ENCODE data around the gene NREP. TPM values are rescaled to one million over a fixed set of nuclear protein-coding genes. Genes with fewer than 3 reads are reported as not detected.

The NREP gene
- total and polyA plus RNA-seq, 2 donors (not counting 3 experiments of a cell fraction or from before 2014, with no cell fraction given) = 96.7 to 112 TPM

- TF ChIP-seq POLR2A (IDR thresholded peaks at IDR 0.05; ENCODE audit: low read depth, low read length) (no peak), CTCF (IDR thresholded peaks at IDR 0.05; ENCODE audit: extremely low read depth in 1 of 2, insufficient read depth in 1 of 2, low read depth in 1 of 2, low read length in 2 of 2) (no peak), GATA2 (IDR thresholded peaks at IDR 0.05; ENCODE audit: insufficient read depth, insufficient read length, low read depth, low read length) (peak; percentile 37), FOS (IDR thresholded peaks at IDR 0.05; ENCODE audit: borderline replicate concordance, insufficient read depth, low read length) (peak; percentile 7), EZH2 (IDR thresholded peaks at IDR 0.05; ENCODE audit: borderline replicate concordance, low read depth, low read length, severe bottlenecking) (no peak), POLR2AphosphoS5 (IDR thresholded peaks at IDR 0.05; ENCODE audit: insufficient read depth, low read depth, low read length) (no peak)
- H3K4me1 ChIP-seq (ENCODE audit: control insufficient read depth, extremely low read depth, insufficient read depth, low read length) = peaks cover 12% of the 10 kb centered on the region
- intact Hi-C loops (cut with micrococcal nuclease) (no loop called here), dilution Hi-C loops (cut with MboI; ENCODE audit: extremely low pct_ligation_motif_present, low sequenced_read_pairs) (no loop called here)
- ChIA-PET CTCF (interaction anchor here (1.8 to 2.3 kb wide), 3 partner anchors 13 to 162 kb away, joined by 6 to 12 read pairs (median 10); no protein-coding TSS in a partner anchor), POLR2A (no interaction called here)
- H3K4me3 ChIP-seq (replicated peaks in 1 of 3; ENCODE audit: insufficient read depth in 1 of 3, low read depth in 1 of 3, low read length in 3 of 3) = no peak overlapping the region
- FAIRE-seq = no peak
- no TSS peak for BruUV-seq (replicated peaks)
- H3K27ac ChIP-seq (ENCODE audit: insufficient read depth, low read depth, low read length) = no peak overlapping the region
- H3K4me2 ChIP-seq (ENCODE audit: insufficient read depth, low read length) = no peak overlapping the region
- DNase-seq (ENCODE audit: low read depth, low spot score) = no peak
- no peaks in the 10 kb centered on the region for H4K20me1 ChIP-seq (replicated peaks; ENCODE audit: control insufficient read depth, extremely low read depth, insufficient read depth, low read length)
- H3K36me3 ChIP-seq (ENCODE audit: control insufficient read depth in 2 of 2, extremely low read depth in 1 of 2, insufficient read depth in 2 of 2, low read length in 2 of 2) = no peaks in the 10 kb centered on the region
- no peaks in the 10 kb centered on the region for H3K9me1 ChIP-seq (replicated peaks; ENCODE audit: control insufficient read depth, extremely low read depth, insufficient read depth, low read length)
- H2AFZ ChIP-seq (ENCODE audit: low read depth, low read length) = no peak overlapping the region
- no peaks in the 10 kb centered on the region for H3K27me3 ChIP-seq (ENCODE audit: control insufficient read depth in 2 of 2, insufficient read depth in 2 of 2, low read length in 2 of 2)
- no peak overlapping the region for H3K9ac ChIP-seq (replicated peaks; ENCODE audit: extremely low read depth, insufficient read depth, low read length)
- H3K79me2 ChIP-seq (ENCODE audit: control insufficient read depth, insufficient read depth, low read length) = no peaks in the 10 kb centered on the region
- H3K9me3 ChIP-seq (replicated peaks; ENCODE audit: control insufficient read depth, insufficient read depth, low read length) = no peaks in the 10 kb centered on the region
Measured at GRCh38 chr5:111694133-111694532, 62.9 kb downstream of the NREP start.

DNA sequence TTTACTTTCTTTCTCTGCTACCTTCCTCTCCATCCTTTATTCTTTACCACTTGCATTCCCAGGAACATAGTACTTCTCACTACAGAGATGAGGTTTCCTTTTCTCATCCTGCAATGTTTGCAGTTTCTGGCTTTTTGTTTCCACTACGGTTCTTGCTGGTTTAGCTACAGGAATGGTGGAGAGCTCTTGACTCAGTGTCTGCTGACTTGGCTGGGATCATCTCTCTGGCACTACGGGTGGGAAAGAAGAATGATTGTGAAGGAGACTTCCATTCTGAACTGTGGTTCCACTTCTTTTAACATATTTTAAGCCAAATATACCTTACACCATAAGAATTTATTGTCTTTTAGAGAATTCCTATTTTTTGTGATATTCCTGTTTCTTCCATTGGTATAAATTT is 65.1 kb downstream of the NREP start:
- intact Hi-C loops (cut with micrococcal nuclease) (no loop called here), dilution Hi-C loops (cut with MboI; ENCODE audit: extremely low pct_ligation_motif_present, low sequenced_read_pairs) (no loop called here)
- Histone ChIP-seq H3K27me3 (ENCODE audit: control insufficient read depth in 2 of 2, insufficient read depth in 2 of 2, low read length in 2 of 2) (no peaks in the 10 kb centered on the region), H3K36me3 (ENCODE audit: control insufficient read depth in 2 of 2, extremely low read depth in 1 of 2, insufficient read depth in 2 of 2, low read length in 2 of 2) (no peaks in the 10 kb centered on the region), H3K4me2 (ENCODE audit: insufficient read depth, low read length) (no peak overlapping the region), H3K4me1 (ENCODE audit: control insufficient read depth, extremely low read depth, insufficient read depth, low read length) (peaks cover under 1% of the 10 kb centered on the region), H3K27ac (ENCODE audit: insufficient read depth, low read depth, low read length) (no peak overlapping the region), H3K9me1 (replicated peaks; ENCODE audit: control insufficient read depth, extremely low read depth, insufficient read depth, low read length) (no peaks in the 10 kb centered on the region), H4K20me1 (replicated peaks; ENCODE audit: control insufficient read depth, extremely low read depth, insufficient read depth, low read length) (no peaks in the 10 kb centered on the region), H2AFZ (ENCODE audit: low read depth, low read length) (no peak overlapping the region), H3K79me2 (ENCODE audit: control insufficient read depth, insufficient read depth, low read length) (no peaks in the 10 kb centered on the region), H3K9ac (replicated peaks; ENCODE audit: extremely low read depth, insufficient read depth, low read length) (no peak overlapping the region), H3K4me3 (replicated peaks in 1 of 3; ENCODE audit: insufficient read depth in 1 of 3, low read depth in 1 of 3, low read length in 3 of 3) (no peak overlapping the region), H3K9me3 (replicated peaks; ENCODE audit: control insufficient read depth, insufficient read depth, low read length) (no peaks in the 10 kb centered on the region)
- ChIA-PET POLR2A (no interaction called here), CTCF (no interaction called here)
- TF ChIP-seq FOS (IDR thresholded peaks at IDR 0.05; ENCODE audit: borderline replicate concordance, insufficient read depth, low read length) = no peak
- no peak for TF ChIP-seq POLR2A (IDR thresholded peaks at IDR 0.05; ENCODE audit: low read depth, low read length)
- TF ChIP-seq, protein P1, sequence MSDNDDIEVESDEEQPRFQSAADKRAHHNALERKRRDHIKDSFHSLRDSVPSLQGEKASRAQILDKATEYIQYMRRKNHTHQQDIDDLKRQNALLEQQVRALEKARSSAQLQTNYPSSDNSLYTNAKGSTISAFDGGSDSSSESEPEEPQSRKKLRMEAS (IDR thresholded peaks at IDR 0.05; ENCODE audit: insufficient read depth, insufficient read length) = no peak
- TF ChIP-seq CTCF (IDR thresholded peaks at IDR 0.05; ENCODE audit: extremely low read depth in 1 of 2, insufficient read depth in 1 of 2, low read depth in 1 of 2, low read length in 2 of 2) = no peak
- TF ChIP-seq GATA2 (IDR thresholded peaks at IDR 0.05; ENCODE audit: insufficient read depth, insufficient read length, low read depth, low read length) = no peak
- no peak for TF ChIP-seq EZH2 (IDR thresholded peaks at IDR 0.05; ENCODE audit: borderline replicate concordance, low read depth, low read length, severe bottlenecking)
- TF ChIP-seq MYC (IDR thresholded peaks at IDR 0.05; ENCODE audit: low read depth, low read length) = no peak
- TF ChIP-seq JUN (IDR thresholded peaks at IDR 0.05; ENCODE audit: borderline replicate concordance, insufficient read depth, insufficient read length, low read depth) = no peak
- no peak for TF ChIP-seq POLR2AphosphoS5 (IDR thresholded peaks at IDR 0.05; ENCODE audit: insufficient read depth, low read depth, low read length)
- no TSS peak for BruUV-seq (replicated peaks)
- FAIRE-seq (no peak), DNase-seq (ENCODE audit: low read depth, low spot score) (no peak)

Data from endothelial cell of umbilical vein (primary cell).